Lower leg skin (tissue), 4 donors: ENCODE measurements around the gene ANKS6. TPM values are rescaled to one million over a fixed set of nuclear protein-coding genes. Genes with fewer than 3 reads are reported as not detected.
"Not testable (repeated sequence)": the region's sequence is repeated elsewhere in the genome, so short reads cannot be mapped to it uniquely, and the experiment has no call there.

ENCODE experiments used
- DNase-seq, 2 donors: peaks; one replicate each; pipeline ENCODE4 v3.0.0-alpha.2; 2019; ENCODE audit warnings: low spot score in 2 of 2
- H3K4me3 ChIP-seq: fragments of 200-600 bp; sonication (generic); 2 replicates; pipeline ENCODE4 v1.5.1; 2017; ENCODE audit warnings: mild to moderate bottlenecking, low read depth; ENCODE audit not compliant: poor library complexity, severe bottlenecking
- CTCF ChIP-seq, 3 donors: fragments of 450-650 bp; IDR thresholded peaks; one replicate each; pipeline ENCODE4 v1.5.1; 2016; ENCODE audit warnings: antibody characterized with exemption in 3 of 3, mild to moderate bottlenecking in 3 of 3, moderate library complexity in 2 of 3
- POLR2A ChIP-seq, 2 donors: fragments of 450-650 bp; IDR thresholded peaks; one replicate each; pipeline ENCODE4 v1.6.1; 2016 to 2017; ENCODE audit warnings: antibody characterized with exemption in 2 of 2, mild to moderate bottlenecking in 1 of 2, moderate library complexity in 1 of 2
- WGBS, 2 donors: methylation state at CpG; one replicate each; pipeline ENCODE4 v1.1.5; 2018; 5-methylcytosine and 5-hydroxymethylcytosine counted together
- intact Hi-C: fragments of 100-400 bp; cut with DNase I; formaldehyde crosslinking; loops from one replicate; pipeline ENCODE4 v1.15.0; 2023; ENCODE audit warnings: low total_unique reads
- total RNA-seq, 4 donors: library from RNA; depleted of rRNA; stranded (reverse); fragments of >200 nt; gene quantifications; one replicate each; pipeline ENCODE4 v1.1.0, GENCODE V29; 2016

The ANKS6 gene
- total RNA-seq, 4 donors from 2014 or later = 11.3 to 28.0 (median 19.1) TPM

DNA sequence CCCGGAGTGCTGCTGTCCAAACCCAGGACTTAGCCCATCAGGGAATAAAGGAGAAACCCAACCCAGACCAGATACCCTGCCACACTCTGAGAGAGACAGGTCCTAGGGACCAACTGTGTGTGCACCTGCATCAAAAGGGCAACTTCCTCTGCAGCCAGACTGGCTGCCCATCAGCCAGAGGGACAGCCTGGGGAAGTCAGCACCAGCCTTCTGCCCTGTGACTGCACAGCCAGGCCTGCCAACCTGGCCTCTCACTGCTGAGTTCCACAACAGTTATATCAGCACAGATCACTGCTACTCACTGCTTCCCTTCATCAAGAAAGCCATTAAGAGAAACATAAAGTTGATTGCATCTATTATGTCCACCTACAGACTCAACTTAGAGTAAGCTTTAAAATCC is 105.7 kb downstream of the ANKS6 start:
- intact Hi-C loops = no loop called here
- DNase-seq = no peak
- TF ChIP-seq CTCF (IDR thresholded peaks at IDR 0.05) (no peak), POLR2A (IDR thresholded peaks at IDR 0.05) (no peak)
- no peak overlapping the region for H3K4me3 ChIP-seq
- 83 to 85% methylated on average over 1 of the region's 1 CpG for WGBS, 2 donors

- WGBS, 2 donors = 75 to 83% methylated on average over 7 of the region's 7 CpGs
- no peak for DNase-seq
- intact Hi-C loops = no loop called here
- no peak overlapping the region for H3K4me3 ChIP-seq
- TF ChIP-seq CTCF (IDR thresholded peaks at IDR 0.05) = no peak
- no peak for TF ChIP-seq POLR2A (IDR thresholded peaks at IDR 0.05)
Observed at GRCh38 chr9:98688710-98689495, 107.5 kb downstream of the ANKS6 start.

GRCh38 chr9:98687911-98688310 is 108.4 kb downstream of the ANKS6 start:
- no peak for DNase-seq
- TF ChIP-seq CTCF (IDR thresholded peaks at IDR 0.05) (no peak), POLR2A (IDR thresholded peaks at IDR 0.05) (no peak)
- intact Hi-C loops = no loop called here
- 93 to 96% methylated on average over 1 of the region's 1 CpG for WGBS, 2 donors
- no peak overlapping the region for H3K4me3 ChIP-seq

DNA sequence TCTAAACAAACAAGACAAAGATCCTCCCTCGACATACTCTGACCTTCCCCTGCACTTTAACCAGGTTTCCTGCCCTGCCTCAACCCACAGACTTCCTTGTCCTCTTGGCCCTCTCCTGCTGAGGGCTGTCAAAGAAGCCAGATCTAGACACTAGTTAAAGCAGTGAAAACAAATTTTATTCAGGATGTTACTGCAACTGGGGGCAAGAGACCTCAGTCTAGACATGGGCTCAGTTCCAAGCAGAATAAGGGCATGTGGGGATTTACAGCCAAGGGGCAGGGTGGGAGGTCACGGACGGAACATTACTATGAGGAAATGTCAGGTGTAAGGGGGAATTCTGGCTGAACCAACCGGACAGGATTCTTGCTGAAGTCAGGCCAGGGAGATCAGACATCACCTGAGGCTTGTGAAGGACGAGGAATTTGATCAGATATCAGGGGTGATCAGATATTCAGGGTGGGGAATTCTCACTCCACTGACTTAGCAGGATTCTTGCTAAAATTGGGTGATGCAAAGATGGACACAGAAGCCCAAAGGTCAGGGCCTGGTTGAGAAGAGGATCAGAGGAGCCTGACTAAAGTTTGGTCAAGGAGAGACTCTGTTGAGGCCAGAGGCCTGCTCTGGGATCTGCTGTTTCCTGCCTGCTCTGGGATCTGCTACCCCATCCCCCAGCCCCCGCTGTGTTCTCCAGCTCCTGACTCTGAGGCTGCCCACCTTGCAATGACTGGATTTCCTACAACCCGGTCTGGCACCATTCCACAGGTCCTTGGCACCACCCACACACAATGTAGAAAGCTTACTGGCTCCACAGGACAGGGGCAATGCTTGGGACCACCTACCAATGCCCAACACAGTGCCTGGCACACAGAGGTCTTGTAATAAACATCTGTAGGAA is 109.1 kb downstream of the ANKS6 start:
- intact Hi-C loops = no loop called here
- no peak overlapping the region for H3K4me3 ChIP-seq
- 56 to 64% methylated on average over 7 of the region's 7 CpGs for WGBS, 2 donors
- no peak for DNase-seq
- no peak for TF ChIP-seq CTCF (IDR thresholded peaks at IDR 0.05)

GRCh38 chr9:98684816-98685215 is 111.5 kb downstream of the ANKS6 start:
- intact Hi-C loops = not testable (repeated sequence)

More at GRCh38 chr9:98684816-98685215, 111.5 kb downstream of the ANKS6 start:
- not testable (repeated sequence) for DNase-seq, H3K4me3 ChIP-seq
- 59 to 82% methylated on average over 2 of the region's 2 CpGs for WGBS, 2 donors

Other genes with a start within 250 kb of the ANKS6 start
- gene GABBR2, start 87.6 kb downstream of the ANKS6 start, total RNA-seq = 1 to 10 TPM in 1 of 4 donors, under 1 TPM in 1, not detected in 2; 0.23 to 4.2 TPM
- gene GALNT12, start 11.1 kb upstream of the ANKS6 start, total RNA-seq = 1 to 10 TPM; 4.9 to 8.5 (median 6.4) TPM
- gene COL15A1, start 147.4 kb upstream of the ANKS6 start, total RNA-seq = 10 to 100 TPM in 1 of 4 donors, 1 to 10 TPM in 3; 2.3 to 14.1 (median 8.3) TPM